PFSK-1 (cell line): ENCODE results near the gene ANXA2R.

ENCODE experiments used
- POLR2AphosphoS5 ChIP-seq: IDR thresholded peaks from 2 replicates; pipeline ENCODE4 v1.6.1; 2012; ENCODE audit warnings: low read depth, mild to moderate bottlenecking, control low read depth, low read length, moderate library complexity
- SIN3A ChIP-seq: IDR thresholded peaks from 2 replicates; pipeline ENCODE4 v1.6.1; 2012; ENCODE audit warnings: mild to moderate bottlenecking, low read length, moderate library complexity, borderline replicate concordance; ENCODE audit not compliant: insufficient read depth
- TAF1 ChIP-seq: IDR thresholded peaks from 2 replicates; pipeline ENCODE4 v1.6.1; 2012; ENCODE audit warnings: low read length, control low read depth, borderline replicate concordance; ENCODE audit not compliant: insufficient read depth

- TF ChIP-seq POLR2AphosphoS5 = no peak
- TF ChIP-seq TAF1 = no peak
- TF ChIP-seq SIN3A = no peak
Measured at GRCh38 chr5:43020399-43020746, 19.7 kb downstream of the ANXA2R start.
